CD4-positive, alpha-beta T cell (primary cell): ENCODE data around the gene CELF4. TPM values are rescaled to one million over a fixed set of nuclear protein-coding genes. Genes with fewer than 3 reads are reported as not detected.

ENCODE experiments used
- ATAC-seq: fragments of 200-7000 bp; cut with Tn5 transposase; one replicate; pipeline ENCODE4 v1.10.0; 2022; ENCODE audit warnings: mild to moderate bottlenecking; ENCODE audit not compliant: poor library complexity
- CTCF ChIA-PET: fragments of 350-600 bp; sonication (Branson Sonifier 250); formaldehyde crosslinking; loops from one replicate; lab custom pipeline; 2021; ENCODE audit warnings: antibody characterized with exemption, inconsistent platforms; lab: Charles Lee
- POLR2A ChIA-PET: fragments of 350-600 bp; sonication (Branson Sonifier 250); formaldehyde crosslinking; loops from one replicate; lab custom pipeline; 2021; ENCODE audit warnings: antibody characterized with exemption, inconsistent platforms; lab: Charles Lee
- DNase-seq, 14 experiments: peaks; one replicate each; pipeline ENCODE4 v3.0.0-alpha.2; 2013 to 2020; ENCODE audit warnings: mixed read lengths in 2 of 14
- H3K27ac ChIP-seq, 2 donors: one replicate each; pipeline versions ENCODE4 v1.5.1 to v1.7.0; 2013; ENCODE audit warnings: low read length in 2 of 2, low read depth in 1 of 2, mild to moderate bottlenecking in 1 of 2
- H3K27me3 ChIP-seq, 2 experiments: 1 replicate in 1 of 2; 2 replicates in 1 of 2; pipeline versions ENCODE4 v1.6.1 to v1.7.0; 2013; ENCODE audit warnings: low read length in 2 of 2, control low read depth in 1 of 2, mild to moderate bottlenecking in 1 of 2, moderate library complexity in 1 of 2; ENCODE audit not compliant: insufficient read depth in 2 of 2, control insufficient read depth in 1 of 2
- H3K36me3 ChIP-seq: one replicate; pipeline ENCODE4 v1.6.1; 2013; ENCODE audit warnings: low read length, control low read depth; ENCODE audit not compliant: insufficient read depth
- H3K4me1 ChIP-seq: one replicate; pipeline ENCODE4 v1.6.1; 2013; ENCODE audit warnings: low read length, control low read depth; ENCODE audit not compliant: insufficient read depth
- H3K4me3 ChIP-seq: one replicate; pipeline ENCODE4 v1.5.1; 2013; ENCODE audit warnings: mild to moderate bottlenecking, low read length, moderate library complexity
- H3K9me3 ChIP-seq, 2 experiments: 1 replicate in 1 of 2; 2 replicates in 1 of 2; pipeline versions ENCODE4 v1.6.1 to v1.7.0; 2013; ENCODE audit warnings: low read length in 2 of 2, mild to moderate bottlenecking in 2 of 2, control low read depth in 1 of 2, moderate library complexity in 1 of 2; ENCODE audit not compliant: control insufficient read depth in 1 of 2, insufficient read depth in 1 of 2
- H3K27ac Mint-ChIP-seq: one replicate; pipeline ENCODE4 v1.8.0; 2020; ENCODE audit warnings: mixed read lengths
- H3K27me3 Mint-ChIP-seq: one replicate; pipeline ENCODE4 v1.8.0; 2021; ENCODE audit warnings: mixed read lengths
- H3K36me3 Mint-ChIP-seq: one replicate; pipeline ENCODE4 v1.8.0; 2021; ENCODE audit warnings: low read depth, mixed read lengths
- H3K4me1 Mint-ChIP-seq: one replicate; pipeline ENCODE4 v1.8.0; 2021; ENCODE audit warnings: low read depth, mixed read lengths
- H3K4me3 Mint-ChIP-seq: one replicate; pipeline ENCODE4 v1.8.0; 2020; ENCODE audit warnings: mild to moderate bottlenecking, mixed read lengths
- H3K9me3 Mint-ChIP-seq: one replicate; pipeline ENCODE4 v1.8.0; 2020; ENCODE audit warnings: mixed read lengths
- CTCF ChIP-seq: fragments of 200-600 bp; IDR thresholded peaks from one replicate; pipeline ENCODE4 v1.8.0; 2022; ENCODE audit warnings: antibody characterized with exemption, mild to moderate bottlenecking
- intact Hi-C, 2 experiments: fragments of 100-400 bp; cut with DNase I in 1 of 2; cut with micrococcal nuclease in 1 of 2; formaldehyde crosslinking; loops; one replicate each; pipeline versions ENCODE4 v1.15.1 to v1.9.0; 2023 to 2025; cut with DNase I, micrococcal nuclease
- total RNA-seq, 174 experiments: library from RNA in 2 of 174; stranded (reverse) in 2 of 174; gene quantifications; one replicate each; pipeline ENCODE4 v1.2.3 and lab custom pipeline; 2021 to 2026

The CELF4 gene
- total RNA-seq, 2 experiments from 2014 or later = not detected

- DNase-seq (no peak), ATAC-seq (no peak)
- Histone ChIP-seq H3K4me1 (no peaks in the 10 kb centered on the region), H3K36me3 (no peaks in the 10 kb centered on the region), H3K27ac (no peak overlapping the region), H3K9me3 (no peaks in the 10 kb centered on the region), H3K27me3 (no peaks in the 10 kb centered on the region), H3K4me3 (no peak overlapping the region)
- Mint-ChIP-seq H3K9me3 (no peaks in the 10 kb centered on the region), H3K27ac (no peak overlapping the region), H3K27me3 (no peaks in the 10 kb centered on the region), H3K4me3 (no peak overlapping the region), H3K4me1 (no peaks in the 10 kb centered on the region), H3K36me3 (no peaks in the 10 kb centered on the region)
- intact Hi-C loops = no loop called here
- CTCF ChIA-PET = no interaction called here
- no peak for TF ChIP-seq CTCF
- POLR2A ChIA-PET = no interaction called here
Measured at GRCh38 chr18:37402735-37403099, 162.9 kb downstream of the CELF4 start.

DNA sequence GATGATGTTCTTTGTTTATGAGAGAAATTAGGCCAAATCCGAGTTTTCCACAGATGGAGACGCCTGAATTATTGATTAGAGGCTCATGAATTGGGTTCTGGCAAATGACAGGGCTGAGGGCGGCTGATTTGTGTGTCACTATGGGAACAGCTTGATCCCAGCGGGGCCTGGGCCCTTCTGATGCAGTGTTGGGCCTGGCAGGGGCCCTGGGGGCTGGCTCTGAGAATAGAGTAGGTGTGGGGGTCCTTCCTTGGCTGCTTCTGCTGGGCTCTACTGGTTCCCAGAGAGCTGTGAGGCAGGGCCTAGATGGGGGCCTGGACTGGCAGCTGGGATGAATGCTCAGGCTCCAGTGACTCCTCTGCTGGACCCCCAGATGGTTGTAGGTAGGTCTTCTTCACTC is 164.8 kb downstream of the CELF4 start:
- Histone ChIP-seq H3K9me3 (peaks cover 0 to 5% of the 10 kb centered on the region in 2 experiments), H3K4me3 (no peak overlapping the region), H3K36me3 (no peaks in the 10 kb centered on the region), H3K27ac (no peak overlapping the region), H3K4me1 (no peaks in the 10 kb centered on the region), H3K27me3 (no peaks in the 10 kb centered on the region)
- peaks cover 11% of the 10 kb centered on the region for H3K27me3 Mint-ChIP-seq
- H3K27ac Mint-ChIP-seq = no peak overlapping the region
- intact Hi-C loops = no loop called here
- H3K4me3 Mint-ChIP-seq = no peak overlapping the region
- H3K36me3 Mint-ChIP-seq = no peaks in the 10 kb centered on the region
- CTCF ChIA-PET = no interaction called here
- no peaks in the 10 kb centered on the region for H3K9me3 Mint-ChIP-seq
- peaks cover 3% of the 10 kb centered on the region for H3K4me1 Mint-ChIP-seq
- ATAC-seq (no peak), DNase-seq (no peak)
- no peak for TF ChIP-seq CTCF
- POLR2A ChIA-PET = no interaction called here

- Histone ChIP-seq H3K27ac (no peak overlapping the region), H3K4me1 (no peaks in the 10 kb centered on the region), H3K36me3 (no peaks in the 10 kb centered on the region), H3K27me3 (peaks cover 0 to 5% of the 10 kb centered on the region in 2 experiments), H3K9me3 (peaks cover 0 to 10% of the 10 kb centered on the region in 2 experiments), H3K4me3 (no peak overlapping the region)
- ATAC-seq (no peak), DNase-seq (no peak)
- Mint-ChIP-seq H3K27ac (no peak overlapping the region), H3K27me3 (peaks cover 24% of the 10 kb centered on the region), H3K4me3 (no peak overlapping the region), H3K9me3 (no peaks in the 10 kb centered on the region), H3K36me3 (no peaks in the 10 kb centered on the region), H3K4me1 (peaks cover 11% of the 10 kb centered on the region)
- CTCF ChIA-PET = no interaction called here
- POLR2A ChIA-PET = no interaction called here
- intact Hi-C loops = no loop called here
- no peak for TF ChIP-seq CTCF
Measured at GRCh38 chr18:37398248-37398920, 167.2 kb downstream of the CELF4 start.
